ENCODE data around the gene PGP.

PGP gene

DNA sequence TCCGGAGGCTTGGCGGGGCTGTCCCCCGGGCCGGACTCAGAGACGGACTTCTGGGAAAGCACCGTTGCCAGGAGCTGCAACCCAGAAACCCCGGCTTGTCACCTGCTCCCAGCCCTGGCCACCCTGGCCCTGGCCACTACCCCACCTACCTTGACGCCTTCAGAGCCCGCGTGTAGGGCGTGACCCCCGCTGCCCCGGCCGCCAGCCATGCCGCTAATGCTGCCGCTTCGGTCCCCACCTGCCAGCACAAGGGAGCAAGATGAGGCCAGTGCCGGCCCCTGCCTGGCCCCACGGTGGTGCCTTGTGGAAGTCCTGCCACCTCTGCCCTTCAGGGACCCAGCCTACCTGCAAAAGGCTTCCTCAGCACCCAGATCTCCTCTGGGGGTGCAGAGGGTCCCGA, 29.7 kb downstream of the PGP start:
- Histone ChIP-seq H4K20me1 (ENCODE audit: insufficient read depth, low read length) (no peaks in the 10 kb centered on the region), H3K9ac (ENCODE audit: low read length) (no peak overlapping the region)
- no peak for TF ChIP-seq EZH2 (IDR thresholded peaks at IDR 0.05; ENCODE audit: borderline replicate concordance, low read length)
- TF ChIP-seq, protein P1, sequence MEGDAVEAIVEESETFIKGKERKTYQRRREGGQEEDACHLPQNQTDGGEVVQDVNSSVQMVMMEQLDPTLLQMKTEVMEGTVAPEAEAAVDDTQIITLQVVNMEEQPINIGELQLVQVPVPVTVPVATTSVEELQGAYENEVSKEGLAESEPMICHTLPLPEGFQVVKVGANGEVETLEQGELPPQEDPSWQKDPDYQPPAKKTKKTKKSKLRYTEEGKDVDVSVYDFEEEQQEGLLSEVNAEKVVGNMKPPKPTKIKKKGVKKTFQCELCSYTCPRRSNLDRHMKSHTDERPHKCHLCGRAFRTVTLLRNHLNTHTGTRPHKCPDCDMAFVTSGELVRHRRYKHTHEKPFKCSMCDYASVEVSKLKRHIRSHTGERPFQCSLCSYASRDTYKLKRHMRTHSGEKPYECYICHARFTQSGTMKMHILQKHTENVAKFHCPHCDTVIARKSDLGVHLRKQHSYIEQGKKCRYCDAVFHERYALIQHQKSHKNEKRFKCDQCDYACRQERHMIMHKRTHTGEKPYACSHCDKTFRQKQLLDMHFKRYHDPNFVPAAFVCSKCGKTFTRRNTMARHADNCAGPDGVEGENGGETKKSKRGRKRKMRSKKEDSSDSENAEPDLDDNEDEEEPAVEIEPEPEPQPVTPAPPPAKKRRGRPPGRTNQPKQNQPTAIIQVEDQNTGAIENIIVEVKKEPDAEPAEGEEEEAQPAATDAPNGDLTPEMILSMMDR (IDR thresholded peaks at IDR 0.05; ENCODE audit: low read length), result no peak

DNA sequence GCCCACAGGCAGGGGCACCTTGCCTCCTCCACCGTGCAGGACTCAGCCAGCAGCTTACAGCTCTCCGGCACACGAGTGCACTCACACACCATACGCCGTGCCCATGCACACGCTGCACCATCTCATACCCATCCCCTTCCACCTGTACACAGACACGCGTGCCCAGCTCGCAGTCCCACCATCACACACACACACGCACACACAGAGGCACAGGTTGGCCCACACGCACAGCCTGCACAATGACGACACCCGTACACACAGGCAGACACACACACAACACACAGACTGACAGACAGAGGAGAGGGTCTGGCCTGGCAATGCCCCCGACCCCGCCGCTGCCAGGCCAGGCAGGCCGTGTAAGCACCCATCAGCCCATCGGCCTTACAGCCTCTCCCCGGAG, 30.3 kb downstream of the PGP start:
- H3F3A ChIP-seq (ENCODE audit: insufficient read depth, low read length), result no peaks in the 10 kb centered on the region
- H4K20me1 ChIP-seq (ENCODE audit: insufficient read depth, low read length), result no peaks in the 10 kb centered on the region
- no peak overlapping the region for H3K4me3 ChIP-seq (ENCODE audit: low read depth, low read length, poor library complexity, severe bottlenecking)
- peaks cover 18% of the 10 kb centered on the region; the same call in 1 of the 2 replicates for H3K27me3 ChIP-seq (ENCODE audit: insufficient read depth, low read length)
- no peak overlapping the region for H3K27ac ChIP-seq (ENCODE audit: low read depth, low read length, poor library complexity, severe bottlenecking)
- no peaks in the 10 kb centered on the region for H3K4me1 ChIP-seq (ENCODE audit: insufficient read depth, low read length, severe bottlenecking)
- no peaks in the 10 kb centered on the region for H3K9me2 ChIP-seq (ENCODE audit: low read depth, low read length)
- H3K9me3 ChIP-seq (ENCODE audit: low read length), result no peaks in the 10 kb centered on the region
- no peak for TF ChIP-seq EZH2 (IDR thresholded peaks at IDR 0.05; ENCODE audit: borderline replicate concordance, low read length)
- TF ChIP-seq, protein P1 (IDR thresholded peaks at IDR 0.05; ENCODE audit: low read length), result no peak
- H2AFZ ChIP-seq (ENCODE audit: low read length), result no peak overlapping the region
- no peak overlapping the region for H3K9ac ChIP-seq (ENCODE audit: low read length)
- H3K36me3 ChIP-seq (ENCODE audit: insufficient read depth, low read length), result no peaks in the 10 kb centered on the region
- H3K79me2 ChIP-seq (ENCODE audit: insufficient read depth, low read length), result no peaks in the 10 kb centered on the region
- no peak overlapping the region for H3K4me2 ChIP-seq (ENCODE audit: low read length)

More for the DNA sequence above, 29.7 kb downstream of the PGP start:
- no peaks in the 10 kb centered on the region for H3K9me2 ChIP-seq (ENCODE audit: low read depth, low read length)
- H3K27me3 ChIP-seq (ENCODE audit: insufficient read depth, low read length), result peaks cover 18% of the 10 kb centered on the region; the same call in 1 of the 2 replicates
- H3K79me2 ChIP-seq (ENCODE audit: insufficient read depth, low read length), result no peaks in the 10 kb centered on the region
- H3K27ac ChIP-seq (ENCODE audit: low read depth, low read length, poor library complexity, severe bottlenecking), result no peak overlapping the region
- H3K4me2 ChIP-seq (ENCODE audit: low read length), result no peak overlapping the region
- no peaks in the 10 kb centered on the region for H3K36me3 ChIP-seq (ENCODE audit: insufficient read depth, low read length)
- H3K4me3 ChIP-seq (ENCODE audit: low read depth, low read length, poor library complexity, severe bottlenecking), result no peak overlapping the region
- H2AFZ ChIP-seq (ENCODE audit: low read length), result no peak overlapping the region
- no peaks in the 10 kb centered on the region for H3K9me3 ChIP-seq (ENCODE audit: low read length)
- H3F3A ChIP-seq (ENCODE audit: insufficient read depth, low read length), result no peaks in the 10 kb centered on the region
- H3K4me1 ChIP-seq (ENCODE audit: insufficient read depth, low read length, severe bottlenecking), result no peaks in the 10 kb centered on the region

DNA sequence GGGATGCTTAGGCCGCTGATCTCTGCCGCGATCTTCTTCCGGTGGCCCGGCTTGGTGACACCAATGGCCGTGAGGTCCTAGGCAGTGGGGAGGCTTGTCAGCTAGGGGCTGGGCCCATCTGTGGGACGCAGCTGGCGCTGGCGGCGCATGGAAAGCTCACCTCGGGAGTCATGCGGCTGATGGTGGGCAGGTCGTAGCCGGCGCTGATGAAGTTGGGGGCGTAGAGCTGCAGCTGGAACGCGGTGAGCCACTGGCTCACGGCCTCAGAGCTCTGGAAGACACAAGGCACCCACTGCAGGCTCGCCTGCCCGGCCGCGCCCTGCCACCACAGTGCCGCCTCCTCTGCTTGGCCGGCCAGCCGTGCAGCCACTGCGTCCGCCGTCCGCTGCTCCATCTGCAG, 31.0 kb downstream of the PGP start:
- no peaks in the 10 kb centered on the region for H3K36me3 ChIP-seq (ENCODE audit: insufficient read depth, low read length)
- no peak overlapping the region for H3K4me3 ChIP-seq (ENCODE audit: low read depth, low read length, poor library complexity, severe bottlenecking)
- no peak overlapping the region for H3K4me2 ChIP-seq (ENCODE audit: low read length)
- no peak for TF ChIP-seq EZH2 (IDR thresholded peaks at IDR 0.05; ENCODE audit: borderline replicate concordance, low read length)
- TF ChIP-seq, protein P1 (IDR thresholded peaks at IDR 0.05; ENCODE audit: low read length), result no peak
- no peaks in the 10 kb centered on the region for H3K9me3 ChIP-seq (ENCODE audit: low read length)
- no peaks in the 10 kb centered on the region for H3K79me2 ChIP-seq (ENCODE audit: insufficient read depth, low read length)
- no peaks in the 10 kb centered on the region for H3K4me1 ChIP-seq (ENCODE audit: insufficient read depth, low read length, severe bottlenecking)
- no peak overlapping the region for H2AFZ ChIP-seq (ENCODE audit: low read length)
- H3K27me3 ChIP-seq (ENCODE audit: insufficient read depth, low read length), result peaks cover 15% of the 10 kb centered on the region; the same call in 1 of the 2 replicates
- no peaks in the 10 kb centered on the region for H4K20me1 ChIP-seq (ENCODE audit: insufficient read depth, low read length)
- H3F3A ChIP-seq (ENCODE audit: insufficient read depth, low read length), result no peaks in the 10 kb centered on the region
- H3K9ac ChIP-seq (ENCODE audit: low read length), result no peak overlapping the region
- H3K9me2 ChIP-seq (ENCODE audit: low read depth, low read length), result no peaks in the 10 kb centered on the region
- no peak overlapping the region for H3K27ac ChIP-seq (ENCODE audit: low read depth, low read length, poor library complexity, severe bottlenecking)
